MCF 10A (cell line): ENCODE data around the gene TFF2. TPM values are rescaled to one million over a fixed set of nuclear protein-coding genes. Genes with fewer than 3 reads are reported as not detected.

Experiments used
- BruUV-seq: library from RNA; stranded (reverse); fragments of 400-500 nt; replicated peaks from 2 replicates; lab custom pipeline; 2021; lab: Mats Ljungman, UMichigan
- CTCF ChIA-PET: fragments of 300-600 bp; sonication (Branson Sonifier 250); formaldehyde crosslinking; extraction: SDS; loops from one replicate; lab custom pipeline; 2021; ENCODE audit warnings: antibody characterized with exemption, inconsistent platforms; lab: Yijun Ruan, JAX
- POLR2A ChIA-PET: fragments of 300-600, 350-650 bp; sonication (Branson Sonifier 250); formaldehyde crosslinking; extraction: SDS; loops from one replicate; lab custom pipeline; 2020; ENCODE audit warnings: antibody characterized with exemption, inconsistent platforms; lab: Yijun Ruan, JAX
- DNase-seq: peaks from one replicate; pipeline ENCODE4 v3.0.0-alpha.2; 2018; ENCODE audit not compliant: unreplicated experiment
- H3K27ac Mint-ChIP-seq: one replicate; pipeline ENCODE4 v1.8.0; 2022; ENCODE audit warnings: mild to moderate bottlenecking, low read depth, mixed read lengths; ENCODE audit not compliant: unreplicated experiment
- H3K27me3 Mint-ChIP-seq: one replicate; pipeline ENCODE4 v1.8.0; 2022; ENCODE audit warnings: mixed read lengths; ENCODE audit not compliant: insufficient read depth, unreplicated experiment
- H3K36me3 Mint-ChIP-seq: one replicate; pipeline ENCODE4 v1.8.0; 2022; ENCODE audit warnings: mild to moderate bottlenecking, moderate library complexity, mixed read lengths; ENCODE audit not compliant: insufficient read depth, unreplicated experiment
- H3K4me1 Mint-ChIP-seq: one replicate; pipeline ENCODE4 v1.8.0; 2022; ENCODE audit warnings: mixed read lengths; ENCODE audit not compliant: insufficient read depth, unreplicated experiment
- H3K4me3 Mint-ChIP-seq: one replicate; pipeline ENCODE4 v1.8.0; 2022; ENCODE audit warnings: mild to moderate bottlenecking, moderate library complexity, mixed read lengths; ENCODE audit not compliant: unreplicated experiment
- H3K9me3 Mint-ChIP-seq: one replicate; pipeline ENCODE4 v1.8.0; 2022; ENCODE audit warnings: mixed read lengths; ENCODE audit not compliant: unreplicated experiment
- intact Hi-C: fragments of 100-400 bp; cut with micrococcal nuclease; formaldehyde crosslinking; loops from 2 replicates; pipeline ENCODE4 v1.14.1; 2022
- total RNA-seq: library from RNA; stranded (reverse); gene quantifications from 2 replicates; pipeline ENCODE4 v1.2.3, GENCODE V29; 2022
- TF ChIP-seq, protein P1 (sequence below): fragments of 200-600 bp; IDR thresholded peaks from one replicate; pipeline ENCODE4 v1.8.0; 2022; ENCODE audit warnings: antibody characterized with exemption, mild to moderate bottlenecking; ENCODE audit not compliant: unreplicated experiment

TFF2 gene
- total RNA-seq, 1 experiment from 2014 or later: not detected

DNA sequence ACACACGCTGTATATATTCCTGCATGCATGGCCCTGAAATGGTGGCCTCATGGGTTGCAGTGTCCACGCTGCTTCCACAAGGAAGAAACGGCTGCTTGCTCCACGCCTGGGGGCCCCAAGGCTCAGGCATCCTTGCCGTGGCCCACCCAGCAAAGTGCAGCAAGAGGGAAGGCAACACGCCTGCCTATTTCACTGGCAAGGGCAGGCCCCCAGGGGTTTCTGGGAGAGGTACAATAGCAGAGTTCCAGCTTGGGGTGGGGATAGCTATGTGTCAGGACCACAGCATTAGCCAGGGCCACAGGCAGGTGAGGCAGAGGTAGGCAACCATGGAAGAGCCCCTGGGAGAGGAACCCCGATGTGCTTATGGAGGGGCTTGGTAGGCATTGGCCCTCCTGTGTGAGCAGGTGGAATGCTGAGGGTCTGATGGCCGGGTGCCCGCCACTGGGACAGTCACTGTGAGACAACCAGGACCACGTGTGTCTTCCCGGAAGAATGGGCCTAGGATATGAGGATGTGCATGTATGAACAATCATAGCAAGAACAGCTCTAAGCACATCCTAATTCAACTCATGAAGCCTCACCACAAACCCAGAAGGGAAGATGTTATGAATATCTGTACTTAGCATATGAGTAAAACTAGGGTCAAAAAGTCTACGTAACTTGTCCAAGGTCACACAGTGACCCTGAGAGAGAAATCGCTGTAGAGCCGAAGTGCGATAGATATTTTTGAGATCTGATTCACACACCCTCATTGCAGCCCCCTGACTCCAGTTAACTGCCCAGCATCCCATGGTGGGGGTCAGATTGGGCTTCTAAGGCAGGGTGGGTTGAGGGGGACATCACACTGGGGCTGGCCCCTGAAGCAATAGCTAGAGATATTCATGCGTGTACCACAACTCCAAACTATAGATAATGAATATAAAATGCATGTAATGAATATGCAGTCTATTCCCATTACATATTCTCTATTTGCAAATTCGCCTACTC is 11.8 kb downstream of the TFF2 start:
- no peaks in the 10 kb centered on the region for H3K9me3 Mint-ChIP-seq
- H3K36me3 Mint-ChIP-seq: no peaks in the 10 kb centered on the region
- no peak overlapping the region for H3K4me3 Mint-ChIP-seq
- TF ChIP-seq, protein P1, sequence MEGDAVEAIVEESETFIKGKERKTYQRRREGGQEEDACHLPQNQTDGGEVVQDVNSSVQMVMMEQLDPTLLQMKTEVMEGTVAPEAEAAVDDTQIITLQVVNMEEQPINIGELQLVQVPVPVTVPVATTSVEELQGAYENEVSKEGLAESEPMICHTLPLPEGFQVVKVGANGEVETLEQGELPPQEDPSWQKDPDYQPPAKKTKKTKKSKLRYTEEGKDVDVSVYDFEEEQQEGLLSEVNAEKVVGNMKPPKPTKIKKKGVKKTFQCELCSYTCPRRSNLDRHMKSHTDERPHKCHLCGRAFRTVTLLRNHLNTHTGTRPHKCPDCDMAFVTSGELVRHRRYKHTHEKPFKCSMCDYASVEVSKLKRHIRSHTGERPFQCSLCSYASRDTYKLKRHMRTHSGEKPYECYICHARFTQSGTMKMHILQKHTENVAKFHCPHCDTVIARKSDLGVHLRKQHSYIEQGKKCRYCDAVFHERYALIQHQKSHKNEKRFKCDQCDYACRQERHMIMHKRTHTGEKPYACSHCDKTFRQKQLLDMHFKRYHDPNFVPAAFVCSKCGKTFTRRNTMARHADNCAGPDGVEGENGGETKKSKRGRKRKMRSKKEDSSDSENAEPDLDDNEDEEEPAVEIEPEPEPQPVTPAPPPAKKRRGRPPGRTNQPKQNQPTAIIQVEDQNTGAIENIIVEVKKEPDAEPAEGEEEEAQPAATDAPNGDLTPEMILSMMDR: no peak
- no peak for DNase-seq
- intact Hi-C loops: no loop called here
- no TSS peak for BruUV-seq
- no peak overlapping the region for H3K27ac Mint-ChIP-seq
- ChIA-PET CTCF (interaction anchor here (0.6 to 1.6 kb wide), 3 partner anchors 29 to 111 kb away, joined by 3 to 5 read pairs (median 4); no protein-coding TSS in a partner anchor), POLR2A (interaction anchor here (0.5 kb wide), 1 partner anchor 19 kb away, joined by 3 read pairs; no protein-coding TSS in a partner anchor)
- H3K27me3 Mint-ChIP-seq: peaks cover 18% of the 10 kb centered on the region
- no peaks in the 10 kb centered on the region for H3K4me1 Mint-ChIP-seq

DNA sequence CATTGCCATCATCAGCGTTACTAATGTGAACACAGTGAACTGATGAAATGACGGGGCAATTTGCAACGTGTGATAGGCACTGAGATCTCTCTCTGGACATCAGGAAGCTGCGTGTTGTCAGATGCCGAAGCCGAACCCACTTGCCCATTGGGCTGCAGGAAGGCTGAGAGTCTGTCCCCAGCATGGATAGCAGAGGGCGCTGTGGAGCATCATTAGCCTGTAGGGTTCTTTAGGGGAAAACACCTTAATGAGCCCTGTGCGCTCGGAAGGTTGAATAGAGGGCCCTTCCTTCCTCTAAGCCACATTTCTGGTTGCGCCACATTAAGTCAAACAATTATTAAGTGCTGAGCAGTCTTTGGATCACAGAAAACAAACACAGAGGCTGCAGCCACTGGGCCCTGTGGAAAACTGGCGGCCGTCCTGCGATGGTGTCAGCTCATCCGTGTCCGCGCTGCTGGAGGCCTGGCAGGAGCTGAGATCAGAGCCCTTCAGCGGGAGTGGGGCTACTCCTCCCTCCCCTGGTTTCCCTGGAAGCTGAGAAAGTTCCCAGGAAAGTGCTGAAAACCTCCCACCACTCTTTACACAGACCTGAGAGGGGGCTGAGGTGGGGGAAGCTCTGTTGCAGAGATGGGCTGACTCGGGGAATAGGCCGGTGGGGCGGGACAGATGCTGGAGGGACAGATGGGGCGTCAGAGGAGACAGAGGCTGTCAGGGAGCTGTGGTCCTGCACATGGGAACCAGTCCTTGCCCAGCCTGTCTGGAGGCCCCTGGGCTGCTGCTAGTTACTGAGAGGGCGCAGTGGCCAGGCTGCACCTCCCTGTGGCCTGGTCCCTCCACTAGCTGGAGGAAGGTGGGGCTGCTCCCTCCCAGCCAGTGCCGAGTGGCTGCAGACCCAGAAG is 12.7 kb downstream of the TFF2 start:
- peak; percentile 48 for DNase-seq
- Mint-ChIP-seq H3K4me3 (no peak overlapping the region), H3K4me1 (no peaks in the 10 kb centered on the region), H3K27me3 (peaks cover 27% of the 10 kb centered on the region), H3K36me3 (no peaks in the 10 kb centered on the region), H3K9me3 (no peaks in the 10 kb centered on the region), H3K27ac (no peak overlapping the region)
- TF ChIP-seq, protein P1: no peak
- BruUV-seq: no TSS peak
- ChIA-PET POLR2A (interaction anchor here (0.5 kb wide), 1 partner anchor 19 kb away, joined by 3 read pairs; no protein-coding TSS in a partner anchor), CTCF (interaction anchor here (0.6 to 1.6 kb wide), 3 partner anchors 8 to 112 kb away, joined by 3 to 4 read pairs (median 3); no protein-coding TSS in a partner anchor)
- intact Hi-C loops: no loop called here

DNA sequence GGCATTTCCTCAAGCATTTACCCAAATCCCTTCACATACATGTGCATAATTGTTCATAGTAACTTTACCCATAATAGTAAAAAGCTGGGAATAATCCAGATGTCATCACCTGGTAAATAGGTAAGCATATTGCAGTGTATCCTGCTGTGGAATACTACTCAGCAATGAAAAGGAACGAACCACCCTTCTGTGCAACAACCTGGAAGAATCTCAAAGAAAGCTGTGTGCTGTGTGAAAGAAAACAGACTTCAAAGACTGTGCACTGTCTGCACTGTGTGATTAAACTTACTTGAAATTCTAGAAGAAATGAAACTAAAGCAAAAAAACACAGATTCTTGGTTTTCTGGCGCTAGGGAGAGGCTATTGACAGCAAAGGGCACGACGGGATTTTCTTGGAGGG is 13.5 kb downstream of the TFF2 start:
- H3K4me3 Mint-ChIP-seq: no peak overlapping the region
- no peaks in the 10 kb centered on the region for H3K36me3 Mint-ChIP-seq
- TF ChIP-seq, protein P1: no peak
- H3K9me3 Mint-ChIP-seq: no peaks in the 10 kb centered on the region
- peaks cover 31% of the 10 kb centered on the region for H3K27me3 Mint-ChIP-seq
- H3K27ac Mint-ChIP-seq: no peak overlapping the region
- no peaks in the 10 kb centered on the region for H3K4me1 Mint-ChIP-seq
- ChIA-PET POLR2A (interaction anchor here (0.7 kb wide), 1 partner anchor 1369 kb away, joined by 3 read pairs; no protein-coding TSS in a partner anchor), CTCF (interaction anchor here (0.8 kb wide), 2 partner anchors 9 to 27 kb away, joined by 3 to 5 read pairs; no protein-coding TSS in a partner anchor)
- intact Hi-C loops: no loop called here
- no peak for DNase-seq
- no TSS peak for BruUV-seq
